HG02884 (cell line): Measurements from ENCODE around the gene THUMPD1.
"Not testable (repeated sequence)": the region's sequence is repeated elsewhere in the genome, so short reads cannot be mapped to it uniquely, and the experiment has no call there.

Experiments
- ATAC-seq: cut with Tn5 transposase; IDR thresholded peaks from one replicate; pipeline ENCODE4 v1.9.1; 2021; ENCODE audit warnings: mild to moderate bottlenecking, moderate library complexity; ENCODE audit not compliant: unreplicated experiment

Gene THUMPD1

DNA sequence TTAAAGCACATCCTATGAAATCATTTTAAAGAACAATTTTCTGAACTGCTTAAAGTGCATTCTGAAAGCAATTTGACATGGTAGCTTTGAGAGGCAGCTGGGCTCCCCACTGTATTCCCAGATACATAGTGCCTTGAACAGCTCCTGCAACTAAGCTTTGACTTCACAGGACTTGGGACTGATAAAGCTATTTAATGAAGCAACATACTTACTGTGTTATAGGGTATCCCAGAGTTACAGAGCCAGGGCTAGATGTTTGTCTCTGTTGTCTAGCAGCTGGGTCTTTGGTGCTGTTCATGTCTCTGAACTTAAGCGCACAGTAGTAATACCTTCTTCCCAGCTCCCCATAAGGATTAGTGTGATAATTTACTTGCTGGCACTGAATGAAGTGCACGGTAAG is 45.0 kb downstream of the THUMPD1 start:
- ATAC-seq: no peak

DNA sequence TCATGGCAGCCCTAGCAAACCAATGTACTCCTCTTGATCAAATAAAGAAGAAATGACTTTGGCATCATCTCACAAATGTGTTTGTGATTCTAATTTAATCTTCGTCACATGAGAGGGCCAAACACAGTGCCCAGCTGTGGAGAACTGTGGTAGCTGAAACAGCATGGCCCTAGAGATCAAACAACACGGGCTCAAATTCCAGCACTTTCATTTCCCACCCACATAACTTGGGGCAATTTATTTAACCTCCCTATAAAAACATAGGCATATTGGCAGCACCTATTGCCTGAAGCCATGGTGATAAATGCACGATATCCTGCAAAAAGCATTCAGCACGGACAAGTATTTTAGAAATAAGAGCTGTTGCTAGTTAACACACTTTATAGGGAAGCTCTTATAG is 46.6 kb downstream of the THUMPD1 start:
- ATAC-seq: no peak

DNA sequence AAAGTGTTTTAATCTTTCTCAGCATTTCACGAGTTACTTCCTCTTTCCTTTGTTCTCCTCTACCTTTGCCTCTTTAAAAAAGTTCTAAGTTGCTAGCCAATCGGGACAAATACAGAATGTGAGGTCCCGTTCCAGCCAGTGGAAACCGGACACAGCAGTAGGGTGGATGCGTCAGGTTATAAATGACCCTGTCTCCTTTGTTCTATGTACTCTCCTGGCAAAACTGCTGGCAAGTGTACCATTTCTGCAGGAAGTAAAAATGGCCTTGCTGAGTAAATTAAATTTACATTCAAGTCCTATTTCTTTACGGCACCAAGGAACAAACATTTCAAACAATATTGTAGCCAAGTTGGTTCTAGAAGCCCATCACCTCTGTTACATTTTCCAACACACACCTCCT is 47.5 kb downstream of the THUMPD1 start:
- not testable (repeated sequence) for ATAC-seq

DNA sequence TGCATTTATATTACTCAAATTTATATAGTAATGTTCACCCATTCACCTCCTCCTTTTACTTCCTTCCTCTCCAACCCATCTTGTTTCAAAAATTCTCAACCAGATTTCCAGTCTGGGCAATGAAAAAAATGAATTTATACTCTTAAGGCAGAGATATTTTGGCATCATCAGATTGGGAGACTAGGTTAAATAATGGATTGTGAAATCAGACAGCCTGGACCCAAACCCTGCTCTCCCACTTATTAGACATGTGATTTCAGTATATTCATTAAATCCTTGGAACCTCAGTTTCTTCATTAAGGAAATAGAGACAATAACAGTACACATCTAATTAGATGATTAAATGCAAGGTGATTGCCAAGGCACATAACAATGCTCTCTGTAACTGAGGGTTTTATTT is 52.0 kb downstream of the THUMPD1 start:
- no peak for ATAC-seq

DNA sequence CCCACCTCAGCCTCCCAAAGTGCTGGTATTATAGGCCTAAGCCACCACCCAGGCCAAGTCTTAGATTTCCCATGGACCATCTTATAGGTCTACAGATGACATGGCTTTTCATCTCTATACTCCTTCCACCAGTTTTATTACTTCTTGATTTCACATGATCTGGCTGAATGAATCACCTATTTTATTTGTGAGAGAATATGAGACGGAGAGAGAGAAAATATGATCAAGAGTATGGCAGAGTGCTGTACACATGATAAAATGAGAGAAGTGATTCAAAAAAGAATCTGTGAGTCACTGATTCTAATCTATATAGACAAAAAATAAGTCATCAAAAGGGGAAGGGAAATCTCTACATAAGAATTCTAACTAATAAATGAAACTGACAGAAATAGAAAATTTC is 57.8 kb downstream of the THUMPD1 start:
- ATAC-seq: no peak
